Panc1 (cell line): Measurements from ENCODE around the gene WDR49. TPM values are rescaled to one million over a fixed set of nuclear protein-coding genes. Genes with fewer than 3 reads are reported as not detected.

Experiments used
- ATAC-seq: fragments of 200-7000 bp; cut with Tn5 transposase; 2 replicates; pipeline ENCODE4 v1.9.1; 2020; ENCODE audit warnings: mild to moderate bottlenecking, moderate library complexity
- BruUV-seq: library from RNA; stranded (reverse); fragments of 400-500 nt; replicated peaks from 2 replicates; lab custom pipeline; 2021; lab: Mats Ljungman, UMichigan
- CTCF ChIA-PET: fragments of 300-600 bp; sonication (Branson Sonifier 250); formaldehyde crosslinking; loops from one replicate; lab custom pipeline; 2022; ENCODE audit warnings: antibody characterized with exemption; lab: Charles Lee
- POLR2A ChIA-PET: fragments of 300-600 bp; sonication (Branson Sonifier 250); formaldehyde crosslinking; loops from one replicate; lab custom pipeline; 2022; ENCODE audit warnings: antibody characterized with exemption; lab: Charles Lee
- DNase-seq: peaks from one replicate; pipeline ENCODE4 v3.0.0-alpha.2; 2010; ENCODE audit warnings: low read depth, low spot score
- H3K27ac ChIP-seq: 2 replicates; pipeline ENCODE4 v1.5.1; 2011; ENCODE audit warnings: mild to moderate bottlenecking, low read length, inconsistent platforms
- H3K27me3 ChIP-seq: fragments of 200-500 bp; sonication (Bioruptor generic); 2 replicates; pipeline ENCODE4 v1.6.0; 2014; ENCODE audit warnings: low read length, inconsistent platforms; ENCODE audit not compliant: control insufficient read depth, insufficient read depth
- H3K36me3 ChIP-seq: fragments of 200-500 bp; sonication (Bioruptor generic); 2 replicates; pipeline ENCODE4 v1.5.1; 2014; ENCODE audit warnings: inconsistent platforms, mild to moderate bottlenecking, low read length, moderate library complexity; ENCODE audit not compliant: control insufficient read depth, insufficient read depth
- H3K4me1 ChIP-seq: 2 replicates; pipeline ENCODE4 v1.5.1; 2011; ENCODE audit warnings: inconsistent platforms, mild to moderate bottlenecking, low read length, moderate library complexity; ENCODE audit not compliant: control insufficient read depth, insufficient read depth
- H3K4me3 ChIP-seq, 2 experiments: 2 replicates each; pipeline ENCODE4 v1.5.1; 2011 to 2012; ENCODE audit warnings: low read depth in 2 of 2, low read length in 2 of 2, mild to moderate bottlenecking in 2 of 2, inconsistent platforms in 1 of 2, moderate library complexity in 1 of 2
- H3K9me3 ChIP-seq: fragments of 200-500 bp; sonication (Bioruptor generic); 2 replicates; pipeline ENCODE4 v1.5.1; 2014; ENCODE audit warnings: low read depth, mild to moderate bottlenecking, inconsistent platforms, low read length, moderate library complexity; ENCODE audit not compliant: control insufficient read depth, insufficient read depth
- CTCF ChIP-seq: fragments of 450-650 bp; IDR thresholded peaks from 2 replicates; pipeline ENCODE4 v1.5.1; 2017; ENCODE audit warnings: mild to moderate bottlenecking
- POLR2AphosphoS5 ChIP-seq: IDR thresholded peaks from 2 replicates; pipeline ENCODE4 v1.6.1; 2012; ENCODE audit warnings: mild to moderate bottlenecking, low read depth, low read length, moderate library complexity
- REST ChIP-seq, 2 experiments: IDR thresholded peaks; 2 replicates each; pipeline ENCODE4 v1.6.1; 2011 to 2012; ENCODE audit warnings: low read depth in 2 of 2, control low read depth in 1 of 2, low read length in 1 of 2, mild to moderate bottlenecking in 1 of 2, moderate library complexity in 1 of 2; ENCODE audit not compliant: insufficient read depth in 1 of 2
- SIN3A ChIP-seq: IDR thresholded peaks from 2 replicates; pipeline ENCODE4 v1.6.1; 2012; ENCODE audit warnings: low read depth, mild to moderate bottlenecking, low read length, moderate library complexity, borderline replicate concordance; ENCODE audit not compliant: insufficient read depth
- TCF7L2 ChIP-seq: IDR thresholded peaks from 2 replicates; pipeline ENCODE4 v1.6.1; 2011; ENCODE audit warnings: mild to moderate bottlenecking, low read depth, low read length, inconsistent platforms
- in situ Hi-C: cut with HindIII; loops from 2 replicates; pipeline ENCODE4 v1.10.0; 2016; ENCODE audit warnings: low sequenced_read_pairs, low pct_unique_long_range_greater_than_20kb
- intact Hi-C: fragments of 100-400 bp; cut with micrococcal nuclease; formaldehyde crosslinking; loops from one replicate; pipeline ENCODE4 v1.10.0; 2022; ENCODE audit not compliant: unreplicated experiment
- total RNA-seq: library from RNA; stranded (reverse); gene quantifications from one replicate; pipeline ENCODE4 v1.2.1, GENCODE V29; 2021; ENCODE audit not compliant: unreplicated experiment

WDR49 gene
- total RNA-seq, 1 experiment from 2014 or later: 0.23 TPM

- Histone ChIP-seq H3K36me3 (no peaks in the 10 kb centered on the region), H3K4me3 (no peak overlapping the region), H3K27ac (no peak overlapping the region), H3K4me1 (no peaks in the 10 kb centered on the region), H3K27me3 (no peaks in the 10 kb centered on the region), H3K9me3 (no peaks in the 10 kb centered on the region)
- DNase-seq (no peak), ATAC-seq (no peak)
- ChIA-PET POLR2A (no interaction called here), CTCF (no interaction called here)
- in situ Hi-C loops: no loop called here
- BruUV-seq: no TSS peak
- intact Hi-C loops: no loop called here
- TF ChIP-seq SIN3A: no peak
- TF ChIP-seq TCF7L2: no peak
- no peak for TF ChIP-seq REST (IDR thresholded peaks at IDR 0.05; ENCODE audit: insufficient read depth in 1 of 2, low read depth in 2 of 2, low read length in 1 of 2)
- no peak for TF ChIP-seq POLR2AphosphoS5
- TF ChIP-seq CTCF: no peak
Observed at GRCh38 chr3:167653155-167653554, 587 bp downstream of the WDR49 start.

- Histone ChIP-seq H3K9me3 (no peaks in the 10 kb centered on the region), H3K27me3 (no peaks in the 10 kb centered on the region), H3K36me3 (no peaks in the 10 kb centered on the region), H3K4me3 (no peak overlapping the region), H3K4me1 (no peaks in the 10 kb centered on the region), H3K27ac (no peak overlapping the region)
- no peak for ATAC-seq
- TF ChIP-seq CTCF (no peak), TCF7L2 (no peak), POLR2AphosphoS5 (no peak), REST (IDR thresholded peaks at IDR 0.05; ENCODE audit: insufficient read depth in 1 of 2, low read depth in 2 of 2, low read length in 1 of 2) (no peak), SIN3A (no peak)
- DNase-seq: no peak
- BruUV-seq: no TSS peak
- in situ Hi-C loops: no loop called here
- intact Hi-C loops: no loop called here
- CTCF ChIA-PET: no interaction called here
- POLR2A ChIA-PET: no interaction called here
Observed at GRCh38 chr3:167651826-167652225, 1.9 kb downstream of the WDR49 start.
